GM18502 (cell line): Measurements from ENCODE around the gene TESK2.
"Not testable (repeated sequence)": the region's sequence is repeated elsewhere in the genome, so short reads cannot be mapped to it uniquely, and the experiment has no call there.

Source experiments
- ATAC-seq: cut with Tn5 transposase; IDR thresholded peaks from one replicate; pipeline ENCODE4 v1.9.1; 2021; ENCODE audit warnings: mild to moderate bottlenecking; ENCODE audit not compliant: unreplicated experiment, poor library complexity

TESK2 gene, protein sequence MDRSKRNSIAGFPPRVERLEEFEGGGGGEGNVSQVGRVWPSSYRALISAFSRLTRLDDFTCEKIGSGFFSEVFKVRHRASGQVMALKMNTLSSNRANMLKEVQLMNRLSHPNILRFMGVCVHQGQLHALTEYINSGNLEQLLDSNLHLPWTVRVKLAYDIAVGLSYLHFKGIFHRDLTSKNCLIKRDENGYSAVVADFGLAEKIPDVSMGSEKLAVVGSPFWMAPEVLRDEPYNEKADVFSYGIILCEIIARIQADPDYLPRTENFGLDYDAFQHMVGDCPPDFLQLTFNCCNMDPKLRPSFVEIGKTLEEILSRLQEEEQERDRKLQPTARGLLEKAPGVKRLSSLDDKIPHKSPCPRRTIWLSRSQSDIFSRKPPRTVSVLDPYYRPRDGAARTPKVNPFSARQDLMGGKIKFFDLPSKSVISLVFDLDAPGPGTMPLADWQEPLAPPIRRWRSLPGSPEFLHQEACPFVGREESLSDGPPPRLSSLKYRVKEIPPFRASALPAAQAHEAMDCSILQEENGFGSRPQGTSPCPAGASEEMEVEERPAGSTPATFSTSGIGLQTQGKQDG

DNA sequence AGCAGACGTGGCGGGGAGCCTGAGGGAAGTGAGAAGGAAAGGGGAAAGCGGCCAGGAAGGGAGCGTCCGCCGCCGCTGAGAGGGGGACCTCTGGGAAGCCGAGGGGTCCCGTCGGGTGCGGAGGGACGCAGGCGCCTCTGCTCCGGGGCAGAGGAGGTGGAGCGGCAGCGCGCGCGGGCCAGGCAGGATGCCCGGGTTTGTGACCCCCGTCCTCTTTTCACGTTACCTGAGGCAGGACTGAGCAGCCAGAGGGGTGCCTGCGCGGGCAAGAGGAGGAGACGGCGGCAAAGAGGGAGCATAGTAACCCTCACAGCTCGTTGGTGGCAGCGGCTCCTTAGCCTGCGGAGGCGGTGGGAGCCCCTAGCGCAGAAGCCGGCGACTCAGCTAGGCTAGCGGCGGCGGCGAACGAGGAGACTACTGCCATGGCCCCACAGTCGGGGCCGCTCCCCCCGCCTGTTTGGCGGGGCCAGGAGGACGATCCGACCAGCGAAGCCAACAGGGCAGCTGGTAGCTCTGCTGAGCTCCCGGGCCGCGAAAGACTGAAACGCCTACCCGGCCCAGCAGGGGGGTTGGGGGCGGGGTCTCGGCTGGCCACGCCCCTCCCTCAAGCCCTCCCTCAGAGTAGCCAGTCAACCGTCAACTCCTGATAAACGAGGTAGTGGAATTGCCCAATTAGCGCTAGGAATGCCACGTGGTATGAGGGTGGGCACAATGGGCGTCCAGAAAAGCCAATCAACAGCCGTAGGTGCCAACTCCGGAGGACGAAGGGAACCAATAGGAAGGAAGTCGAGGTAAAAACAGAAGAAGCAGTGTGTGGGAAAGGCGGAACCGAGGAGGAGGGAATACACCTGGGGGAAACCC, at the start of gene TESK2:
TSS of gene TESK2 (minus strand) at position 538 of the 861 bp plus-strand sequence. CDS start 33,378 bp downstream, outside the sequence.
- ATAC-seq, result peak; percentile 87

DNA sequence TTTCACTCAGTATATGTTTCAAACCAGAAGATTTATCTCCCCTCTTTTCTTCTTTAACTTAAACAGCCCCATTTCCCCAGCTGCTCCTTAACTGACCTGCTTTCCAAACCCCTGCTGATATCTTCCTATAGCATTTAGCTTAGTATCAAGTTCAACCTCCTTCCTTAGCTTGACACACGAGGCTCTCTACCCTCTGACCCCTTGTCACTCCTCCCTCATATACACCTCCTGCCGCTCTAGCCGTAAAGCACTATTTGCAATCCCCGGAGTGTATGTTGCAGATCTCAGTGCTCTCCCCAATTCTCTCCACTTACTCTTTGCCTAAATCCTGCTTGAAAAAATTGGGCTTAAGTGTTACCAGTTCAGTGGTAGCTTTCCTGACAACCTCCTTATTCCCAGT, 45.9 kb upstream of the TESK2 start:
- ATAC-seq, result no peak

DNA sequence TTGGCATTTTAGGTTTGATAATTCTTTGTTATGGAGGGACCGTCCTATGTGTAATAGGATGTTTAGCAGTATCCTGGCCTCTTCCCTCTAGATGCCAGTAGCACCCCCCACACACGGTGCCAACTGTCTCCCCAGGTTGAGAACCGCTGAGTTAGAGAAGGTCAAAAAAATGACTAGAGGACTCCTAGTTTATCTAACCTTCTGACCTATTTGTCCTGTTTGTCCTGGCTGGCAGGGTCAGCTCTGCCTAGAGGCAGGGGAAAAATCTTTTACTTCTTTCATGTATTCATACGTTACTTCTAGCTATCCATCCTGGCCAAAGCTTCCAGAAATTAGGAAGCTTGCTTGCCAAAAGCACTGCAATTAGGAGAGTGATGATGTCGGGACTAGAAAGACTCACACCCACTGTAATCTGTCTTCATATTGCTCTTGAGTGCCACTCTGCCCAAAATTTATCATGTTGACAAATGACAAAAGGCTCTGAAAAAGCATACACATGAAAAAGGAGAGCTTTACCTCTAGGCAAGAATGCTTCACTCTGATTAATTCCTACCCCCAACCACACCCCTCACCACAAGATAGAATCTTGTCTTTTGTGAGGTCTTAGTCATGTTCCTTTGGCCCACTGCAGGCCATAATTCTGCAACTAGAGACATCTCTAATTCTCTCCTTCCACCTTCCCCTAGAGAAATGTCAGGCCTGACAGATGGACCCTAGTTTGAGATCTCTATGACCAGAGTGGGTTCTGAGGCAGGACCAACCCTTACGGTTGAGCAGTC, 45.2 kb upstream of the TESK2 start:
- no peak for ATAC-seq

DNA sequence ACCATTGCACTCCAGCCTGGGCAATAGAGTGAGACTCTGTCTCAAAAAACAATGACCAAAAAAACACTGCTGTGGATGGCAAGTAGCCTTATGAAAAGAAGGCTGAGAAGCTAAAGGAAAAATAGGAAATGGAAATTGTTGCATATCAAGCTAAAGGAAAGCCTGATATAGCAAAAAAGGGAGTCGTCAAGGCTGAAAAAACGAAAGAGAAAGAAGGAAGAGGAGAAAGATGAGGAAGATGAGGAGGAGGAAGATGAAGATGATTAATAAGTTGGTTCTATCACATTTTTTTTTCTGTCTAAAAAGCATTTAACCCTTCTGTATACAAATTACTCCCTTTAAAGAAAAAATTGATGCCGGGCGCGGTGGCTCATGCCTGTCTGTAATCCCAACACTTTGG, 40.9 kb upstream of the TESK2 start:
- ATAC-seq, result no peak

DNA sequence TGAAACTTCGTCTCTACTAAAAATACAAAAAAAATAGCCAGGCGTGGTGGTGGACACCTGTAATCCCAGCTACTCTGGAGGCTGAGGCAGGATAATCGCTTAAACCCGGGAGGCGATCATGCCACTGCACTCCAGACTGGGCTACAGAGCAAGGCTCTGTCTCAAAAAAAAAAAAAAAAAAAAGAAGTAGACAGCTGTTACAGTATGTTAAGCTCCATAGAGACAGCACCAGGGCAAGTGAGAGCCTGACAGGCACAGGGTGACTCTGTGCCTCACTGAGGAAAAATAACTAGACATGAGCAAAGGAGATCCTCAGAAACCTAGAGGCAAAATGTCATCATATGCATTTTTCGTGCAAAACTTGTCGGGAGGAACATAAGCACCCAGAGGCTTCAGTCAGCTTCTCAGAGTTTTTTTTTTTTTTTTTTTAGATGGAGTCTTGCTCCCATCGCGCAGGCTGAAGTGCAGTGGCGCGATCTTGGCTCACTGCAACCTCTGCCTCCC, 39.7 kb upstream of the TESK2 start:
- ATAC-seq, result no peak

DNA sequence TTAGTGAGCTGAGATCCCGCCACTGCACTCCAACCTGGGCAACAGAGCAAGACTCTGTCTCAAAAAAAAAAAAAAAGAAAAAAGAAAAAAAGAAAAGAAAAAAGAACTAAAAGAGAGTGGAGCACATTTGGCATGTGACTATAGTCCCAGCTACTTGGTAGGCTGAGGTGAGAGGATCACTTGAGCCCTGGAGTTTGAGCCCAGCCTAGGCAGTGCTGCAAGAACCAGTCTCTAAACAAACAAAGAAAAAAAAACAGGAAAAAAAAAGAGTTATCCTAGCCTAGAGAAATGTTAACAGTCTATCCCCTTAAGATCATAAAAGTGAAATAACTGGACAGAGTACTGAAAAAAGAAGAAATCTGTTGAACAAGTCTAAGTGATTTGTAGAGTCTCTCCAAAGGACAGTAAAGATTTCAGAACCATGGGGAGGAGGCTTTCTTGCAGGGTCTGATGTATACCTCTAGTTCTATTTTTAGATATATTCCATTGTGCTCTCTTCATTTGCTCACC, 35.2 kb upstream of the TESK2 start:
- no peak for ATAC-seq

DNA sequence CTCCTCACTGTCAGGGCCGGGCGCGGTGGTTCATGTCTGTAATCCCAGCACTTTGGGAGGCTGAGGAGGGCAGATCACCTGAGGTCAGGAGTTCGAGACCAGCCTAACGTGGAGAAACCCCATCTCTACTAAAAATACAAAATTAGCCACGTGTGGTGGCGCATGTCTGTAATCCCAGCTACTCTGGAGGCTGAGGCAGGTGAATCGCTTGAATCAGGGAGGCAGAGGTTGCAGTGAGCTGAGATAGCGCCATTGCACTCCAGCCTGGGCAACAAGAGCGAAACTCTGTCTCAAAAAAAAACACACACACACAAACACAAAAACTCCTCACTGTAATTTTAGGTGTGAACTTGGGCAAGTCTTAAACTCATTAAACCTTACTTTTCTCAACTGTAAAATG, 33.0 kb upstream of the TESK2 start:
- ATAC-seq, result not testable (repeated sequence)

DNA sequence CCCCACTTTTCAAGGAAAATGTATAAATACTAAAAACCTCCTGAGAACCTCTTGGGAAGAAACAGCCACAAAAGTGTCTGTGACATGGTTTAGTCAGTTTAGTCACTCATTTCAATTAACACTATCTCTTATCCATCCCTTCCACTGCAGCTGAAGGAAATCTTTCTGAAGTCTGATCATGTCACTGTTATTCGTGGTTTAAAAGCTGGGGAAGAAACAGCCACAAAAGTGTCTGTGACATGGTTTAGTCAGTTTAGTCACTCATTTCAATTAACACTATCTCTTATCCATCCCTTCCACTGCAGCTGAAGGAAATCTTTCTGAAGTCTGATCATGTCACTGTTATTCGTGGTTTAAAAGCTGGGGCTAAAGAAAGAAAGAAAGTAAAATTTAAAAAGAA, 32.6 kb upstream of the TESK2 start:
- ATAC-seq, result not testable (repeated sequence)

DNA sequence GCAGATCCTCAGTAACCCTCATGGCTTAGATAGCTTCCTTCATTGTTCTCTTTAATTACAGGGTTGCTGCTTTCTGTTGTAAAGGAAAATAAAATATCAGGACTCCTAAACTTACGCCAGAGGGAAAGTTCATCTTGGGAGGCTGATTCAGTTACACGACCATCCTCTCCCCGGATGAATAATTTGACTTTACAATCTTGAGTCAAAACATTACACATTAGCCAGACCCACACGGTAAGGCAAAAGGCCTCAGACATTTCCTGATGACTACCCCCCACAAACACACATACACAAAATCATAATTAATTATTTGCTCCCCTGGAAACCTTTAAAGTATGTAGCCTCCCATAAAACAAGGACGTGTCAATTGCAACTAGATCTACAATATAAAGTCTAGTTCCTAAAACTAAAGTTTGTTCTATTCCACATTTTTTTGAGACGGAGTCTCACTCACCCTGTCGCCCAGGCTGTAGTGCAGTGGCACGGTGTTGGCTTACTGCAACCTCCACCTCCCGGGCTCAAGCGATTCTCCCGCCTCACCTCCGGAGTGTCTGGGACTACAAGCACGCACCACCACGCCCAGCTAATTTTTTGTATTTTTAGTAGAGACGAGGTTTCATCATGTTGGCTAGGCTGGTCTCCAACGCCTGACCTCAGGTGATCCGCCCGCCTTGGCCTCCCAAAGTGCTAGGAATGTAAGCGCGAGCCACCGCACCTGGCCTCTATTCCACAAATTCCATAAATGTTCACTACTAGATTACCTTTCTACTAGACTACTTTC, 31.6 kb upstream of the TESK2 start:
- no peak for ATAC-seq

DNA sequence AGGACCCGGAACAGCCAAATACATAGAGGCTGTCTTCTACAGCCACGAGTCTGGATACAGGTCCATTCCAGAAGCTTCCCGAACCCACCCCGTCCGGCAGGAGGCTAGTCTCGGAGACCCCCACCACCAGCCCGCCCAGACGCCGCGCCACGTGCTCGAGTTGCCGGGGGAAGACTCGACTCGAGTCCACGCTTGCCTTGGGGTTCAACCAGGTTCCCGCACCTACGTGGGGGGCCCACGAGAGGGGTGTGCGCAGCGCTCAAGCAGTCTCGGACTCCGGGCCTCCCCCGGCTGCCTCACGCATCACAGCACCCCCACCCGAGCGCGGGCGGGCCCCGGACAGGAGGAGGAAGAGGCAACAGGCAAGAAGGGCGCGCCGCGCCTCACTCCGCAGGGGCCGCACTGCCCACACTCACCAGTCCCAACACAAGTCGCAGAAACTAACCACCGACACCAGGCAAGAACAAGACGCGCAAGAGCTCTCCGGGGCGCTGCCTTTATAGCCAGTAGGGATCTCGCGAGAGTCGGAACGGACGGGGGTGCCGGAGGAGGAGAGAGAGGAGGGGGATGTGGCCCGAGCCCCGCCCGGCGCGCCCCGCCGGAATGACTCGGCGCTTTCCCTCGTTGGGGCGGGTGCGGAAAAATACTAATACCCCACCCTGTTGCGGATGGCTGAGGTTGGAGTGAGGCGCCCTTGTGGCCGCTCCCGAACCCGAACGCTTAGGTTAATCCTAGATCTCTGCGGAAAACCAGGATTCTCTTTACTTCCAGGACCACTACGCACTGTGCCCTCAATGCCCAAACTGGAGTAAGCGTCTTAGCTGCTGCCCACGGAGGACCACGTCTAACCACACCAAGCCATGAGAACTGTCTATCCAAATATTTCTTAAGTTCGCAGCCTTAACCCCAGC, 30.7 kb upstream of the TESK2 start, which contains the start of gene PRDX1:
TSS of gene PRDX1 (minus strand) at position 472 of the 911 bp plus-strand sequence. CDS start 2,841 bp downstream, outside the sequence.
- ATAC-seq, result peak; percentile 77

DNA sequence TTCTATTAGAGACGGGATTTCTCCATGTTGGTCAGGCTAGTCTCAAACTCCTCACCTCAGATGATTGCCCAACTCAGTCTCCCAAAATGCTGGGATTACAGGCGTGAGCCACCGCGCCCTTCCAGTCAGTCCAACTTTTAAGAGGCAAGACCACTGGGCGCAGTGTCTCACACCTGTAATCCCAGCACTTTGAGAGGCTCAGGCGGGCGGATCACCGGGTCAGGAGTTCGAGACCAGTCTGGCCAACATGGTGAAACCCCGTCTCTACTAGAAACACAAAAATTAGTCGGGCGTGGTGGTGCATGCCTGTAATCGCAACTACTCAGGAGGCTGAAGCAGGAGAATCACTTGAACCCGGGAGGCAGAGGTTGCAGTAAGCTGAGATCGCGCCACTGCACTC, 28.8 kb upstream of the TESK2 start:
- not testable (repeated sequence) for ATAC-seq

DNA sequence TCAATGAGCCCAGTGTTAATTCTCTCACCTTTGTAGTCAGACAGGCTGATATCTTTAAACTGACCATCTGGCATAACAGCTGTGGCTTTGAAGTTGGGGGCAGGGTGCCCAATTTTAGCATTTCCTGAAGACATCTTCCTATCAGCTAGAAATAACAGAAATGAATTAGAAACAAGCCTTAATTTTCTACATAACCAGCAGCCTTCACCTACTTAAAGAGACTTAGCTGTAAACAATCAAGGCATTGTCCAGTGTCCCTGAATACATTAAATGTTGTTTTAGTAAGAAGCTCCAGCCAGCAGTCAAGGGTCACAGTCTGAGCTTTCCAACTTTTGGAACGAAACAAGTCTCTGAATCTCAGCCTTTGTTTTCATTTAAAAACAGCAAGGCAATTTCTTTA, 27.9 kb upstream of the TESK2 start:
- ATAC-seq, result no peak

DNA sequence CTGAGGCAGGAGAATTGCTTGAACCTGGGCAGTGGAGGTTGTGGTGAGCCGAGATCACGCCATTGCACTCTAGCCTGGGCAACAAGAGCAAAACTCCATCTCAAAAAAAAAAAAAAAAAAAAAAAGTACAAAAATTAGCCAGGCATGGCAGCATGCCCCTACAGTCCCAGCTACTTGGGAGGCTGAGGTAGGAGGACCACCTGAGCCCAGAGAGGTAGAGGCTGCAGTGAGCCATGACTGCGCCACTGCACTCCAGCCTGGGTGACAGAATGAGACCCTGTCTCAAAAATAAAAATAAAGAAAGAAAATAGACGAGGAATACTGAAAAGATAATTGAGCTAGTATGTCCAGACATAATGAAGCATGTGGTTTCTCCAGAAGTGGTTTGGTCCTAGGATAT, 27.4 kb upstream of the TESK2 start:
- not testable (repeated sequence) for ATAC-seq

DNA sequence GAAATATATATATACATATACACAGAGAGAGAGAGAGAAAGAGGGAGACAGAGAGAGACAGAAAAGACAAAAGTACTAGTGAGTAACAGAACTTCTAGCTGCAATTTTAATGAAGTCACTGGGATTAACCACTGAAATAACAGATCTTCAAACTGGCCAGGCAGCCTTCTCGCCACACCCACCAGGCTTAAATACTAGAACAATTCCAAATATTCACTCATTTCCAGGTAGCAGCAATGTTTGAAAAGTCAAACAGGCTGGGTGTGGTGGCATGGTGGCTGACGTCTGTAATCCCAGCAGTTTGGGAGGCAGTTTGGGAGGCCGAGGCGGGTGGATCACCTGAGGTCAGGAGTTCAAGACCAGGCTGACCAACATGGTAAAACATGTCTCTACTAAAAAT, 25.5 kb upstream of the TESK2 start:
- no peak for ATAC-seq

DNA sequence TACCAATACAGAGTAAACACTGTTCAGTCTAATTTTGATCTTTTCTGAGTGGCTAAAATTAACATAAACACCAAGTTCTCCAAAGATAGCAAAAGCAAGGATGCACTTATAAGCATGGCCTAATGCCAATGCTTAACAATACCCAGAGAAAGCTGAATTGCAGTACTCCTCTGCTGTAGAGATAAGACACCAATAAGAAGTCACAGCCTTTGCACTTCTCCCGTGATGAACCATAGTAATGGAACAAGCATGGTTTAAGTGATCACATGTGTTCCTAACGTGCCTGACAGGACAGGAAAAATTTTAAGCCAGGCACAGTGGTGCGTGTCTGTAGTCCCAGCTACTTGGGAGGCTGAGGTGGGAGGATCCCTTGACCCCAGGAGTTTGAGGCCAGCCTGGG, 25.1 kb upstream of the TESK2 start:
- ATAC-seq, result no peak

DNA sequence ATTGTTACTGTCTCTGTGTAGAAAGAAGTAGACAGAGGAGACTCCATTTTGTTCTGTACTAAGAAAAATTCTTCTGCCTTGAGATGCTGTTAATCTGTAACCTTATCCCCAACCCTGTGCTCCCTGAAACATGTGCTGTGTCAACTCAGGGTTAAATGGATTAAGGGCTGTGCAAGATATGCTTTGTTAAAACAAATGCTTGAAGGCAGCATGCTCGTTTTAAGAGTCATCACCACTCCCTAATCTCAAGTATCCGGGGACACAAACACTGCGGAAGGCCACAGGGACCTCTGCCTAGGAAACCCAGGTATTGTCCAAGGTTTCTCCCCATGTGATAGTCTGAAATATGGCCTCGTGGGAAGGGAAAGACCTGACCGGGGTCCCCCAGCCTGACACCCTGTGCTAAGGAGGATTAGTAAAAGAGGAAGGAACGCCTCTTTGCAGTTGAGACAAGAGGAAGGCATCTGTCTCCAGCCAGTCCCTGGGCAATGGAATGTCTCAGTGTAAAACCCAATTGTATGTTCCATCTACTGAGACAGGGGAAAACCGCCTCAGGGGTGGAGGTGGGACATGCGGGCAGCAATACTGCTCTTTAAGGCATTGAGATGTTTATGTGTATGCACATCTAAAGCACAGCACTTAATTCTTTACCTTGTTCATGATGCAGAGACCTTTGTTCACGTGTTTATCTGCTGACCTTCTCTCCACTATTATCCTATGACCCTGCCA, 22.7 kb upstream of the TESK2 start:
- not testable (repeated sequence) for ATAC-seq

DNA sequence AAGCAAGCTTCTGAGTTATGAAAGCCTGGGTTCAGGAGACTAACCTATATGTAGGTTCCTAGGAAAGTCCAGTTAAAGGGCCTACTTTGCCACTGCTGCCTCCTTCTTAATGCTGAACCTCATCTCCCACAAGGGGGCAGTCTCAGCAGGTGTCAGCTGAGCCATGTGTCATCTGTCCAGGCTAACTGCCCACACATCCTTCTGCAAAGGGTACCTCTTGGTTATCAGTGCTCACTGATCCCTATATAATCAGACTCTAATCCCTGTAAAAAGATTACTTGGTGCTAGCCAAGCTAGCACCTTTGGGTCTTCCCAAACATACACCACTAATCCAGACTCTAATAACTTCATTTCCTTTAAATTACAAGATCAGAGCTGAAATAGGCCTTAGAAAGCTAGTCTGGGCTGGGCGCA, 21.7 kb upstream of the TESK2 start:
- ATAC-seq, result no peak
